Stimulated activated CD4-positive, alpha-beta T cell treated with anti-CD3 and anti-CD28 coated beads, Interleukin-4, amount 100 ng/mL, for 4 hours (primary cell): Measurements from ENCODE around the gene DGKB.

Experiments
- DNase-seq, 2 experiments: peaks; one replicate each; pipeline ENCODE4 v3.0.0-alpha.2; 2020

DGKB gene

DNA sequence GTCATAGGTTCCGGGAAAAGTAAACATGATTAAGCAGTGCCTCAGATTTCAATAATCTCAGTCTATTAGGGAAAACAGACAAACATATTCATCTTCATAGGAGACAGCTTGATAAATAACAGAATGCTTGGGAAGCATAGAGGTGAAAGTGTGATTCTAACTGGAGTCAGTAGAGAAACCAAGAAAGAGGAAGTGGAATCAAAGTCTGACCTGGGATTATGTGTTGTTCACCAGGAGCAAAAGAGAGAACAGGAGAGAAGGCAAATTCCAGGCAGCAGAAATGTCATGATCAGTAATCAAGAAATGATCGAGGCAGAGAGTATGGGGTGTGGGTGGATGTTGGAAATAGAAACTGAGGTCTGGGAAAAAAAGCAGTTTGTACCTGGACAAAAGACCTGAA, 43.7 kb downstream of the DGKB start:
- DNase-seq: no peak

GRCh38 chr7:14858410-14858809, 44.1 kb downstream of the DGKB start:
- no peak for DNase-seq

GRCh38 chr7:14855033-14855794, 47.3 kb downstream of the DGKB start:
- DNase-seq: no peak

DNA sequence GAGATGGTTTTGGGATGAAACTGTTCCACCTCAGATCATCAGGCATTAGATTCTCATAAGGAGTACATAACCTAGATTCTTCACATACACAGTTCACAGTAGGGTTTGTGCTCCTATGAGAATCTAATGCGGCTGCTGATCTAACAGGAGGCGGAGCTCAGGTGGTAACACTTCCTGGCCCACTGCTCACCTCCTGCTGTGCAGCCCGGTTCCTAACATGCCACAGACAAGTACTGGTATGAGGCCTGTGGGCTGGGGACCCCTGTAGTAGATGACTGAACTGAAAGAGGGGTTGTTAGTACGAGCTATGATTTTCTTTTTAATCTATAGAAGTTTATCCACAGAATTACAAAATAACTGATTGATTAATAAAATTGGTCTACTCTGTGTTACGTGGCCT, 48.1 kb downstream of the DGKB start:
- no peak for DNase-seq

GRCh38 chr7:14851610-14852009, 50.9 kb downstream of the DGKB start:
- no peak for DNase-seq

GRCh38 chr7:14850039-14850438, 52.5 kb downstream of the DGKB start:
- DNase-seq: no peak

DNA sequence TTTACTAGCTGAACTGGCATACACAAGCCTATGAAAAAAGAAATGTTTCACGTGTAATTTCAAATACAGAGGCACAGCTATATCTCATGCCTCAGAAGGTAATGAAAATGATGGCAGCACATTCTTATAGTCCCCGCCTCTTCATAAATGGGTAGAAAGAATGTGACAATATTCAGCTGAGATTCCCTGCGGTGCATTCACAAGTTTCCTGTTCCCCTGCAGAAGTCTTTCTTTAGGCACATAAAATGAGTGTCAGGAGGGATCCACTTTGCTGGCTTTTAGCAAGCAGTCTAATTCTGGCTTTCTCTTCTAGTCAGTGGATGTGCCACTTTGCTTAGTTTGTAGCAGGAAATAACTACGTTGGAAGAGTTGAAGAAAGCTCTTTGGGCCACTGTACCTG, 56.1 kb downstream of the DGKB start:
- no peak for DNase-seq

DNA sequence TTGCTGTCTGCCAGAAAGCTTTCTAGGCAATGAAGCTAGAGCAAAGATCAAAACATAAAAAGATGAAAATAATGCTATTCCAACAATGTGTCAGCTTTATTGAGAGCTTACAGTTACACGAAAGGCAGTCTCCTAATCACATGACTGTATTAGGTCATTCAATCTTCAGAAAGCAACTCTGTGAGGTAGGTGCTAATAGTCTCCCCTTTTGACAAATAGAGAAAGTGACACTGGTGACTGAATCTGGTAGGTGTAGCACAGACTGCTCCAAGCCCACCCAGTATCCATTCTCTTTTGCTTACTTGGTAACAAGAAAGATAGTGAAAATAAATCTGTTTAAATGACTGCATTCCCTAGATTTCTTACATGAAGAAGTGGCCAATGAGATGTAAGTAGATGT, 58.8 kb downstream of the DGKB start:
- DNase-seq: no peak

- DNase-seq: no peak
These were observed 60.0 kb downstream of the DGKB start for GRCh38 chr7:14842523-14842922.

DNA sequence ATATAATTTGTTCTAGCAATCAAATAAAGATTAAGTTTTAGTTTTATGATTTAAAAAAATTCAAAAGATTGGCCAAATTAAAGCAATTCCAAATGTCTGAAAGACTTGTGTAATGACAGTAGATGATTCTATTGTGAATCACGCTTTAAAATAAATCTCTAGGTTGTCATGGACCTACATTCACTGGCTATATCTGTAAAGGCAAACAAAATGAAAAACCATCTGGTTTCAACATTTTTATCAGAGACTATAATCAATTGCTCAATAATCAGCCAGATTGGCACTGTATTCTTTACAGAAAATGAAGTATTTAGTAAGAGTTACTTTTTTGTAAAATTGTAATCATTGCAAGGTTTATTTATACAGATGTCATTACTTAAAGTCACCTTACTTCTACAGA, 60.7 kb downstream of the DGKB start:
- no peak for DNase-seq

DNA sequence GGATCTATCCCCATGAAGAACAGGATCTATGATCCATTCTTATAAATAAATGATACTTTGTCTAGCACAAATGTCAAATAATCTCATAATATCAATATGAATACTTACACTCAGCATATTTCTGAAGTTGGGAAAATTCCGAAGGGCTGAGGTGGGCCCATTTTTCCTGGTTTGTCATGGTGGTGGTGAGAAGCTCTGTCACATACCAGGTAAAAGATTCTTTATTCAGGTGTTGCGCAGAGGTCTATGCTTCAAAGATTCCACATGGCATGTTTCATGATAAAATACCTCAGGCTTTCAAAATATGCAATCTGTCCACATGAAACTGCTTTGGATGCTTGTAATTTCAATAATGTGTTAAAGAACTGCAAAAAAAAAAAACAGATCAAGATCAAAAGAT, 61.5 kb downstream of the DGKB start:
- no peak for DNase-seq

GRCh38 chr7:14839307-14839706, 63.2 kb downstream of the DGKB start:
- no peak for DNase-seq

DNA sequence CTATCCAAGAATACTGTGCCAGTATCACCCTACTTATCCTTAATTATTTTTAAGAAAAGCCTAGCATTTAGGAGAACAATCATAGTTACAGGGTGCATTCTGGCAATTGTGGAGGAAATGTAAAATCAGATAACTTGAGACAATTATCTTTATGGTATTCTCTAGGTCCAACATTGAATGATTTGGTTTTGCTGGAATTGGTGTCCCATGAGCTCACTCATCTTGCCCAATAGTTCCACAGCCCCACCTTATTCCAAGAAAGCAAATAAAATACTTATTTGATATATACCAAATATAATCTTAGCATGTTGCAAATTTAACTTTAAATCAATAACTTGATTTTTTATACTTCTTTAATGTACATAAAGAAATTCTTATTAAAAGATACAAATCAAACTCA, 65.3 kb downstream of the DGKB start:
- DNase-seq: no peak

GRCh38 chr7:14836571-14837189, 65.9 kb downstream of the DGKB start:
- DNase-seq: no peak

DNA sequence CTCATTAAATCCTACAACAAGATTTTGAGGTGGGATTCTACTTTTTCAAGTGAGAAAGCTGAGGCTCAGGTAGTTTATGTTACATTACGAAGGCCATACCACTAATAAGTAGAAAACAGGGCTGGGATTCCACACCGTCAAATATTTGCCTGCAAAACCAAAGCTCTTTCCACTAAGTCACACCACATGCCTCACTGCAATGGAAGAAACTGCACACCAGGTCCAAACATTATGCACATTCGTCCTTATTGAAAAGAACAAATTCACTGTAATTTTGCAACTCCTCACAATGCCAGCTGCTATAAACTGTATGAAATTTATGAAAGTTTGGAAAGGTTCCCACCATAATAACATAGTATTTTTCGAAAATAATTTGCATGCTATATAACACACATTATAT, 66.5 kb downstream of the DGKB start:
- no peak for DNase-seq

DNA sequence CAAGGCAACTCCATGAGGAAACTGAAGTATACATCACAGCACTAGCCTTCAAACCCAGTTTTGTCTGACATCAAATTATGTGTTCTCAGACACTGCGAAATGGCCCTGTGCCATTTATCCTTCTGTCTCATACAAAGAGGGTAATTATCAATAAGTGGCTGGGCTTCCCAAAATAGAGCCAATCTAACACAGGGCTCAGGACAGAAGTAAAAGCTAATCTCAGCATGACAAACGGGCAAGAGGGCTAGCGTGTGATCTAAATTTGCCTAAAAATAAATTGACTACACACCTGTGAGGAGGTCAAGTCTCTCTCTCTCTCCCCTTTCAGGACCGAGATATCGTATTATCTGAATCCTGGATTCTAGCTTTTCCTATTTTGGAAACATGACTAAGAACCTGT, 67.2 kb downstream of the DGKB start:
- no peak for DNase-seq

DNA sequence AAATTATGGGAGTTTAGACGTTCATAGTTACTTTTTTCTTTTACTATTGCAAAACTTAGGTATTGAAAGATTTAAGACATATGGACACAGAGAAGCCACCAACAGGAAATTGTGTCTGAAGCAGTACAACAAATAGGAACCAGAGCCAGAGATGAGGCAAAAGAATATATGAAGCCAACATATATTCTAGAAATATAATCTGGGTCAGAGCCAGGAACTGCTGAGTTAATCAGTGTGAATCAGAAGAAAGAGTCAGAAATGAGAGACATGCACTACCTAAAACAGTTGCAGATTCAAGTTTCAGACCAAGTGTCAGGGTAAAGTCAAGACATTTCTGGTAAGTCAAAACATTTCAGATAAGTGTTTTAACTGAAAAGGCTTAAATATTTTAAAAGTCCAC, 67.7 kb downstream of the DGKB start:
- no peak for DNase-seq

- DNase-seq: no peak
These were observed 68.1 kb downstream of the DGKB start for GRCh38 chr7:14834456-14834855.

DNA sequence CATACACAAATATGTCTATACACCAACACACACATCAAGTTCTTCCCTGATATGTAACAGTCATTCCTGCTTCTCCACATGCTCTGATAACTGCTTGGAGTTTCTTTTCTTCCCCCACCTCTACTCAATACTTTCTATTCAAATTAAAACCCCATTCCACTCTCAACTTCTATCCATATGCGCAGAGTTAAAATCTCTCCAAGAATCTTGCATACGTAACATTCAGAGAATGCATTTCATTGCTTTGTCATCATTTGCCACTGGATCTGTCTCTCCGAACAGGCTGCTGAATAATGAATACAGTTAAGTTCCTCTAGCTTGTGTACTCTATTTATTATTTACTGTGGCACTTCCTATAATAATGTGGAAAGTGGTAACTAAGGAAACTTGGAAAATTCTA, 68.8 kb downstream of the DGKB start:
- no peak for DNase-seq

DNA sequence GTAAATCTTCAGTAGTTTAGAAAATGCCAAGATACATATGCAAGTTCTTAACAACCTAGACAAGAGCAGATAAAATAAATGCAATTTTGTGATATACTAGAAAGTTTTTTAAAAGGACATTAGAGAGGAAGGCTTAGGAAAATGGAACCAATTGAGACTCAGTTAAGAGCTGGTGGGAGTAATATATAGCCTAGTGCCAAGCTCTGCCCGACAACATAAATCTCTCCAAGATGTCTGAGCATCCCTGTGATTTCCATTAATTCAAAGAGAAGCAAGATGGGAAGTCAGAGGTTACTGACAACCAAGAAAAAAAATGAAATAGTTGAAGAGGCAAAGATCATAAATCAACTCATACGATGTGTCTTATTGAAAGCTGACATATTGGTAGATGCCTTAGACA, 74.5 kb downstream of the DGKB start:
- no peak for DNase-seq

GRCh38 chr7:14826426-14826825, 76.1 kb downstream of the DGKB start:
- no peak for DNase-seq

DNA sequence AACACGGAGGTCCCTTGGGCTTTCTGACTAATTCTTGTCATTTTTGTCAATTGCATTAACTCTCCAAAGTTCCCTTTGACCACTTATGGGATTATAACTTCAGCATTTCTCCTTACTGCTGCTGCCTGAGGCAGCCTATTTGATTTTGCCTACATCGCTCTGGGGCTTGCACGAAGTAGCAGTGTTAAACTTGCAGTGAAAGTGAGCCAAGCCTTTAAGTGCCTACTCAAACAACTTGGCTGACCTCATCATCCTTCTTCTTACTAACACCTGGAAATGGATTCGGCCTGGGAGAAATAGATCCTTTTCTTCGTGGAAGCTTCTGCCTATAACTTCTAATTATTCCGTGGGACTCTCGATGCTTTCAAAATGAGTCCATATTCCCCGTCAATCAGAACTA, 76.6 kb downstream of the DGKB start:
- DNase-seq: no peak

- no peak for DNase-seq
These were observed 80.1 kb downstream of the DGKB start for GRCh38 chr7:14822481-14822854.

- DNase-seq: no peak
These were observed 80.6 kb downstream of the DGKB start for GRCh38 chr7:14821757-14822480.
